ENCODE measurements around the gene DMAP1.
A peak's percentile ranks its signal among the peaks of the same experiment; 100 is the strongest.
"Not testable (repeated sequence)": the region's sequence is repeated elsewhere in the genome, so short reads cannot be mapped to it uniquely, and the experiment has no call there.

DMAP1 gene, protein sequence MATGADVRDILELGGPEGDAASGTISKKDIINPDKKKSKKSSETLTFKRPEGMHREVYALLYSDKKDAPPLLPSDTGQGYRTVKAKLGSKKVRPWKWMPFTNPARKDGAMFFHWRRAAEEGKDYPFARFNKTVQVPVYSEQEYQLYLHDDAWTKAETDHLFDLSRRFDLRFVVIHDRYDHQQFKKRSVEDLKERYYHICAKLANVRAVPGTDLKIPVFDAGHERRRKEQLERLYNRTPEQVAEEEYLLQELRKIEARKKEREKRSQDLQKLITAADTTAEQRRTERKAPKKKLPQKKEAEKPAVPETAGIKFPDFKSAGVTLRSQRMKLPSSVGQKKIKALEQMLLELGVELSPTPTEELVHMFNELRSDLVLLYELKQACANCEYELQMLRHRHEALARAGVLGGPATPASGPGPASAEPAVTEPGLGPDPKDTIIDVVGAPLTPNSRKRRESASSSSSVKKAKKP

DNA sequence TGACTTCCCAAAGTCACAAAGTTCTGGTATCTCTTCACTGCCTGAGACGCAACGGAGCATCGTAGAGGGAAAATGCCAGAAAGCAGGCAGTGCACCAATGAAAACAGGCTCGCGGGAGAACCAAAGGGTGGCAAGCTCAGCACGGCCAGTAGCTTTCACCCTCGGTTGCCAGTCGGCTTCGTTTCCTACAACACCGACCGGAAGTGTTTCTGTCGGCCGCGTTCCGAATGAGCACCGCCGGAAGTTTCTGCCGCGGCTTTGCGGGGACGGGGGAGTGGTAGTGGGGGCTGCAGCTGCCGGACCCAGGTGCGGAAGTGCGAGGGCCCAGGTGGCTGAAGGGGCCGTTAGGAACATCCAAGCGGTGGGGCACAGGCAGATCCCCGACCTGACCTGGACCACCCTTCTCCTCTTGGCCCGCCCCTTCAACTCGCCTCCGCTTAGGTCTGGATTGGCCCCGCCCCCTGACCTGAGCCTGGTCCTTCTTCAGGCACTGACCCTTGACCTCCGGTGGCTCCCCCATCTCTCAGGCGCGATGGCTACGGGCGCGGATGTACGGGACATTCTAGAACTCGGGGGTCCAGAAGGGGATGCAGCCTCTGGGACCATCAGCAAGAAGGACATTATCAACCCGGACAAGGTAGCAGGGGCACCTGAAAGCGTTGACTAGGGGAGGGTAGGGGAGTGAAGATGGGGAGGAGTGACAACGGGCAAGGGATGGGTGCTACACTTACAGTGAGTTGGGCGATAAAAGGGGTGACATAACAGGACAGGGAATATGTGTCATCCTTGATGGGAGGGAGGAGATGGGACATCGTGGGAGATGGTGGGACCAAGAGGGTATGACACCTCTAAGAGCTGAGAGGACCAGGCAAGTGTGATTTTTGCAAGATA, at the start of gene DMAP1:
TSS of gene DMAP1 (plus strand) at position 250 of the 891 bp plus-strand sequence. CDS start at position 533, 283 bp downstream.
- peak; percentile 92 for DNase-seq

DNA sequence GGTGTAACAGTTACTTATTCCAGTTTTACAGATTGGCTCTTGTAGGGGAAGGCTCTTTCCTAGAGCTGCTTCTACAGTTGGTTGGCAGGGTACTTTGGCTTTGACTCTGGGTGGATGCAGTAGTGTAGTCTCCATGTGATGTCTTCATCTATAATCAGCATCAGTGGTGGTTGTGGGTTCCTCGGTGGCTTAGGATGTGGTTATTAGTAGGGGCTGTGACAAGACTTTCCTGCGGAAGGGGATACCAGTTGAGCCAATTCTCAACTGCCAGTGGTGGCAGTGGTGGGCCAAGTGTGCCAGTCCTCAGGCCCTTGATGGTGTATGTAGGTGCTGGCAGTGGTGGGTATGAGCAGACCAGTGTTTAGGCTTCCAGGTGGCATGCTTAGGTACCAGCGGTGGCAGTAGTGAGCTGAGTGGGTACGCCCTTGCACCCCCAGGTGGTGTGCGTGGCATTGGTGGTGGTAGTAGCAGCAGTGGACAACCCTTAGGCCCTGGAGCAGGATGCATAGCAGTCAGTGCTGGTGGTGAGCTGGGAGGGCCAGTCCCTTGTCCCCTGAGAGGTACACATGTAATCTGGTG, 44.7 kb upstream of the DMAP1 start:
- DNase-seq, result no peak

DNA sequence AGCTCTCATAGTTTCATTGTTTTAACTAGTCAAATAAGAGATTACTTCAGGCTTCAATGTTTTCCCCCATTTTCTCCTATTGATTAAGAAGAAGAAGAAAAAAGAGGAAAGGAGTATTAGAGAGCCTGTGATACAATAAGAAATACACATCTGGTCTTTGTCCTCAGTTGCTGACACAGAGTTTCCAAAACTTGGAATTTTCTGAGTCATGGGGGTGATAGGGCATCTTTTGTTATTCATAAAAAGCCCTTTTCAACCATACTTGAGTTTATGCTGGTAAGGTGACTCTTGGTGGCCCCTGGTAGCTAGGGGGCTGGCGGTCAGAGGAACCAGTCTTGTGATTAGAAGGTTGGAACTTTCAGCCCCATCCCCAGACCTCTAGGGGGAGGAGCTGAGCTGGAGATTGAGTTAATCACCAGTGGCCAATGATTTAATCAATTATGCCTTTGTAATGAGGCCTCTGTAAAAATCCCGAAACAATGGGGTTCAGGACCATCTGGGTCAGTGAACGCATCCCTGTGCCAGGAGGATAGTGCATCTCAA, 42.9 kb upstream of the DMAP1 start:
- no peak for DNase-seq

DNA sequence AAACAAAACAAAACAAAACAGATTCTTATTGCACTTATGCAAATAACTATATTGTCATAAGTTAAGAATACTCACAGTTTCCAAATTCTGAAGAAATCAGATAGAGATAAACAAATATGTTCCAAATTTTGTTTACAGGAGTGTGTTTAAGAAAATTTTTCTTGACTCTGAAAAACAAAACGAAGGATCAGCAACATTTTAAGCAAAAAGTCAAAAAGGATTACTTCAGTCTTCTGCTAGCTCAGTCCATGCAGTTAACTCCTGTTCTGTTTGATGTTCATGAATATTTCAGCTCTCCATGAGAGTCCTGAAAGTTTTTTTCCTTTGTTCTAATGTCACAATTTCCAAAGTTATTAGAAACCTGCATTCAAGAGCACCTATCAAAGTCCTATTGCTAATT, 38.6 kb upstream of the DMAP1 start:
- no peak for DNase-seq

DNA sequence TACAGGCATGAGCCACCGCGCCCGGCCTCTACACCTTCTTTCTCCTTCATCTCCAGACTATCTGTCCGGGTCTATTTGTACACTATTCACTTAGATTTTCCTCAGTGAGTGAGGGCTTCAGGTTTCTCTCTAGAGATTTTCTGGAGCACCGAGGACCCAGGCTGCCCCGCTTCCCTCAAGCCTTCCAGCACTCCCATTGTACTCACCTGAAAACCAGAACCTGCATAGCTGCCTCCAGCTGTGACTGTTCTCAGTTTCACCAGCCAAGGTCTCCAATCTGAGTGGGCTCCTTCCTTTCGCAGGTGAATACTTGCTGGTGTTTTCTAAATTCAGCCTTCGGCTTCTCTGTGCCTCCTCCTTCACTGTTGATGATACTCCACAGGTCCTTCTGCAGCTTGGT, 12.9 kb upstream of the DMAP1 start:
- DNase-seq, result no peak

DNA sequence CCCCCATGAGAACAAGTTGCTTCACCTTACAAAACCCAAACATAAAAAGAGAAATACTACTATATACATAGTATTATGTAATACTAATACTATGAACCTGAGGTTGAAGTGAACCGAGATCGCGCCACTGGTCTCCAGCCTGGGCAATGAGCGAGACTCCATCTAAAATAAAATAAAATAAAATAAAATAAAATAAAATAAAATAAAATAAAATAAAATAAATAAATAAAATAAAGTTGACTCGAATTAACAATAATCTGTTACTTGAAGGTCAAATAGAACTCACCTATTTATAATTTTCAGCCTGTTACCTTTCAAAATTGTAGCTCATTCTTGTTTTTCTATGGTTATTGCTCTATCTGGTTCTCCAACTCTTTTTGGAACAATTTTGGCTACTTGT, 6.7 kb upstream of the DMAP1 start:
- not testable (repeated sequence) for DNase-seq

DNA sequence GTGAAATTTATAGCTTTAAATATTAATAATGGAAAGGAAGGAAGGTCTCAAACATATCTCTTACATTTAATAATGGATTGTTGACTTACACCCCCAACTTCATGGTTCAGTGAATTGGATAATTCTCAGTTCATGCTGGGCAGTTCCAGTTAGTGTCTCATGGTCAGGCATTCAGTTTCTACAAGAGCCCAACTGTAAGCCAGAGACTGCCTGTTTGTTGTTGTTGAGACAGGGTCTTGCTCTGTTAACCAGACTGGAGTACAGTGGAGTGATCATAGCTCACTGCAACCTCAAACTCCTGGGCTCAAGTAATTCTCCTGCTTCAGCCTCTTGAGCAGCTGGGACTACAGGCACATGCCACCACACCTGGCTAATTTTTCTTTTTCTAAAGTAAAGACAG, 5.0 kb upstream of the DMAP1 start:
- no peak for DNase-seq

DNA sequence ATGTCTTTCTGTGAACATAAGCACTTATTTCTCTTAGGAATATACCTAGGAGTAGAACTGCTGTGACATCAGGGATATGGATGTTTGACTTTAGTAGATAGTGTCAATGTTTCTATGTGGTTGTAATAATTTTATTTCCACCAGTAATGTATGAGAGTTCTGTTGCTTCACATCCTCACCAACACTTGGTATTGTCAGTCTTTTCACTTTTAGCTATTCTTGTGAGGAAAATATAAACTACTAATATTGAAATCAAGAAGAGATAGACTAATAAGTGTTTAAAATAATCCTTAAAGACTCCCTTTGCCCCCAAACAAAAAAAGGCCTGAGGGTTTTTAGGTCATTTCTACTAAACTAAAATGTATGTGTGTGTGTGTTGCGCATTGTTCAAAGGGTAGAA, 2.7 kb upstream of the DMAP1 start:
- no peak for DNase-seq

DNA sequence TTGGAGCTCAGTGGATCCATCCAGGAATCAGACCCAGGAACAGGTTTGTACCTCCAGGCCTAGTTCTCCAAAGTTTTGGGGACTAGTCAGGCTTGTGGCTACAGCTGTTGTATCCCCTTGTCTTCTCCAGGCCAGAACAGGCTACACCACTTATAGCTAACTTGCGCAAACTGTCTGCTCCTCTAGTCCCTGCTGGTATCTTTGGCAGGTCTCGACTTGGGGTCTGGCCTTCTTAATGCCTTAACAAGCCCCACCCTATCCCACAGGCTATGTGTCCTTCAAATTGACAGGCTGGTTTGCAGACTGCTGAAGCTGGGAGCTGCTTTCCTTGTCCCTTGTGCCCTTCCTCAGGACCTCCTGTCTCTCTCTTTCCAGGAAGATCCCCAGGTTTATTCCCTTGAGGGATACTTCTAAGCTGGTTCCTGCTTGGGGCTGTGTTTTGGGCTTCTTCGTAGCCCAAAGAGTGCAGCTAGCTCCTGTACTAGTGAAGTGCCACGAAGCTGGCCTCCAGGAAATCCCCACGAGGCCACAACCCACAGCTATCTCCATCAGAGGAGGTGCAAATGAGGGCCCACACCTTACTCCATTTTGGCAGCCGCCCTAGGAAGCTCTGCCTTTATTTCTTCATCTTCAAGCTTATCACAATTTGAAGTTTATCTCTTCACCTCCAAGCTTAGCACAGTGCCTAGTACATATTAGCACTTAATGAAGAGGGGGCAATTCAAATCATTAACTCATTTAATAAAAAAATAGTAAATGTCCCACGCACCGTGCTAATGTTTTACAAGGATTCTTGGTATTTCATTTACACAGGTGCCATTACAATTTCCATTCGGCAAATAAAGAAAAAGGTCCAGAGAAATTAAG, 683 bp upstream of the DMAP1 start:
- peak; percentile 34 for DNase-seq

DNA sequence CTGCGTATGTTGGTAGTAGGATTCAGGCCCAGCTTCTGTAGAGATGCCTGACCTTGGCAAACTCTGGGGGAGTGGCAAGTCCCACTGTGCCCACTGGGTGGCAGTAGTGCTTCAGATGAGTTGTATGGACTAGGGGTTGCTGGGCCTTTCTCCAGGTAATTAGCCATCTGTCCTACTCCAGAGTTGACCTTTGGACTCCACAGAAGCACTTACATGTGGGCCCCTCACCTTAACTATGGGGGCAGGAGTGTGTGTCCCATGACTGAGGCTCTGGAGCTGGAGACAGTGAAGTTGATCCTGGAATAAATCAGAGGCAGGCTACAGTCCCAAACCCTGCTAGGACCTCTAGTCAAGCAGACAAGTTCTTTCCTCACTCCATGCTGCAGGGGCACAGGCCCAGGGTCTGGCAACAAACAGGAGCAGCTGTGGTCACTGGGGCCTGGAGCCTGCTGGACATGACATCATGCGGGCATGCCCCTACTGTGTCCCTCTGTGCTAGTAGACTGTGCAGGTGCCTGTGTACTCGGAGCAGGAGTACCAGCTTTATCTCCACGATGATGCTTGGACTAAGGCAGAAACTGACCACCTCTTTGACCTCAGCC, 4.6 kb downstream of the DMAP1 start:
- DNase-seq, result peak; percentile 77

DNA sequence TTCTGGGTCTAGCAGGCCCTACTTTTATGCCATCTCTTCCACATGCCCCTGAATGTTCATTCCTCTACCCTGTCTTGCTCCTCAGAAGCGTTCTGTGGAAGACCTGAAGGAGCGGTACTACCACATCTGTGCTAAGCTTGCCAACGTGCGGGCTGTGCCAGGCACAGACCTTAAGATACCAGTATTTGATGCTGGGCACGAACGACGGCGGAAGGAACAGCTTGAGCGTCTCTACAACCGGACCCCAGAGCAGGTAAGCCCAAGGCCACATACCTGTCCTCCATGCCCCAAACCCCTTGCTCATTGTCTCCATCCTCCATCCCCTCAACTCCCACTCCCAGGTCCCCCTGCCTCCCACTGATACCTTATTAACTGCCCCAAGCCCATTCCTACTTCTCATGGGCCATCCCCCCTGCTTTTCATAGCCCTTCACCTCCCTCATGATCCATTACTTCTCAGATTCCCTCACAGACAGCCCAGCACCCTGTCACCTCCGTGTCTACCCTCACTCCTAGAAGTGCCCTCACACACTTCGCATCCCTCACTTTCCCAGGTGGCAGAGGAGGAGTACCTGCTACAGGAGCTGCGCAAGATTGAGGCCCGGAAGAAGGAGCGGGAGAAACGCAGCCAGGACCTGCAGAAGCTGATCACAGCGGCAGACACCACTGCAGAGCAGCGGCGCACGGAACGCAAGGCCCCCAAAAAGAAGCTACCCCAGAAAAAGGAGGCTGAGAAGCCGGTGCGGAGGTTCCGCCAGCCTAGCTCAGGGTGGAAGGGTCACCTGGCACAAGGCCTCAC, 5.4 kb downstream of the DMAP1 start:
- no peak for DNase-seq

DNA sequence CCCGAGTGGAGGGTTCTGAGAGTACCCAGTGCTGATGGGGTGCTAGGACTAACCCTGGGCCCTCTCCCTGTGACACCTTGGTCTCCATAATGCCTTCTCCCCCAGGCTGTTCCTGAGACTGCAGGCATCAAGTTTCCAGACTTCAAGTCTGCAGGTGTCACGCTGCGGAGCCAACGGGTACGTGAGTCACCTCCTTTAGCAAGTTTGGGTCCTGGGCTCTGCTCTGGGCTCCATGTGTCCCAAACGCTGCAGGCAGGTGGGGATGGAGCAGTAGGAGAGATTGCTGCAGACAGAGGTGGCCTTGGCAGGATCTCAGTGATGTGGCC, 6.0 kb downstream of the DMAP1 start:
- DNase-seq, result no peak

DNA sequence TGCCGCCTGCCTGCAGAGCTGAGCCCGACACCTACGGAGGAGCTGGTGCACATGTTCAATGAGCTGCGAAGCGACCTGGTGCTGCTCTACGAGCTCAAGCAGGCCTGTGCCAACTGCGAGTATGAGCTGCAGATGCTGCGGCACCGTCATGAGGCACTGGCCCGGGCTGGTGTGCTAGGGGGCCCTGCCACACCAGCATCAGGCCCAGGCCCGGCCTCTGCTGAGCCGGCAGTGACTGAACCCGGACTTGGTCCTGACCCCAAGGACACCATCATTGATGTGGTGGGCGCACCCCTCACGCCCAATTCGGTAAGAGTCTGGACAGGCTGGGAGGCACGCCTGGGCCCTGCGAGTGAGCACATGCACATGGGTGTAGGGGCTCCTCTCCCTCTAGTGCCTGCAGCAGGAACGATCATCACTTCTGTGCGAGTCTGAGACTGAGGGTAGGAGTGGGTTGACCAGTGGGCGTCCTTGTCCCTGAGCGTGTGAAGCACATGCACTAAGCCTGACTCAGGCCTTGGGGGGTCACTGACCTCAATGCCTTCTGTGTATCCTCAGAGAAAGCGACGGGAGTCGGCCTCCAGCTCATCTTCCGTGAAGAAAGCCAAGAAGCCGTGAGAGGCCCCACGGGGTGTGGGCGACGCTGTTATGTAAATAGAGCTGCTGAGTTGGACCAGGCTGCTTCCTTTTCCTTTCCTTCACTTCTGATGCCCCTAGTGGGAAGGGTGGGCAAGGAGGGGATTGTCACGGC, 6.9 kb downstream of the DMAP1 start:
- no peak for DNase-seq

DNA sequence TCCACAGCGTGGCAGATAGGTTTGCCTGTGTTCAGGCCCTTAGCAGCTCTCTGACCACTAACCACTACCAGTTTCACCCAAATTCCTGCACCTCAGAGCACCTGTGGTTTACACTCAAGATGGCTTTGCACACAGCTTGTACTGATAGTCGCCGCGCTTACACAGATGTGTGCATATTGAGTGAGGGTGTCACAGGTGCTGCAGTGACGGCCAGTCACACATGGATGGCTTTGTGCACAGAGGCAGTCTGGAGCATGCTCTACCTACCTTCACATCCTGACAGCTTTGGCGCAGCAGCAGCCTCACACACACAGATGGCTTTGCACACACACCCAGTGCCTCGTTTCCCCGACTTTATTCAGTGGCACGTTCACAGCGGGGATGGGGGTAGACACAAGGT, 7.5 kb downstream of the DMAP1 start:
- DNase-seq, result no peak

DNA sequence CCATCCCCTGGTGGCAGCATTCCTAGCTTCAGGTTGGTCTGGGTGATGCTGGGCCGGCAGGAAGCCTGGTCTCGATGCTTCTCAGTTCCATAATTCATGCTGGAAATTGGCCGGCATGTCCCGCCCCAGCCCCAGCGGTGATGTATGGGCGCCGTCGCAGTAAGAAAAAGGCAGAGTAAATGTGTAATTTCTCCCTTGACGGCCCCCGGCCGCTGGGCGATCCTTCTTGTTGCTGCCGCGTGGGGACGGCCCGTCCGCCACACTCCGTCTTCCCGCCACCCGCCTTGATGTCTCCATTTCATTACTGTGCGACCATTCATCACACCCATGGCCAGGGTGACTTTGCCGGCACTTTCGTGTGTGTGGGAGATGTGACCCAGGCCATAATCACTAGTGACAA, 8.5 kb downstream of the DMAP1 start:
- no peak for DNase-seq

DNA sequence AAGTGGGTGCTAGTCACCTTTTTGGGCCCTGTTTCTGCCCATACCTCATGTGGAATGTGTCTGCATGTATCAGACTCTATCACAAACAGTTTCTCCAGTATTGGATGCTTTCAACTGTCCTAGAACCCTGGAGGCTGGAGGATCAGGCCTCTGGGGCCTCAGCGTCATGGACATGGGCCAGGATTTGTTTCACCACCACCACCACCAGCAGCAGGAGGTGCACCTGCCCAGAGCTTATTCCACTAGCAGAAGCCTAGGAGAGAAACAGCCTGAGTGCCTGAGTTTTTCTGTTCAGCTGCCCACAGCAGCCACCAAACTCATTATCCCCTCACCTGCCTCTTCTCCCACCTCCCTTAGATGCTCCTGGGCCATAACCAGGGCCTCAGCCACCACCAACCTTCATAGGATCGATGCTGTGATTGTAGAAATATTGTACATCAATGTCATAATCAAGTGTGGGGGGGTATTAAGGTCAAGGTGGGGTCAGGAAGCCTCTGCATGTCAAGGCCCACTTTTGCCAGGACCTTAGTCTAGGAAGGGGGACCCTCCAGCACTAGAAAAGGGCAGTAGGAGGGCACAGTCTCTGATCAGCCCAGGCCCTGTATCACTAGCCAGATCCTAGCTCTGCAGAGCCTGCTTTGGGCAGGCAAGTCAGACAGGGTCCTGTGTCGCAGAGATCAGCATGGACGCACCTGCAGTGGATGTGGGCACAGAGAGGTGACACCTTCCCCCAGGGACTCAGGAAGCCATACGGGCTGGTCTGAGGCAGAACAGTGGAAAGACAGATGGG, 9.3 kb downstream of the DMAP1 start:
- no peak for DNase-seq

DNA sequence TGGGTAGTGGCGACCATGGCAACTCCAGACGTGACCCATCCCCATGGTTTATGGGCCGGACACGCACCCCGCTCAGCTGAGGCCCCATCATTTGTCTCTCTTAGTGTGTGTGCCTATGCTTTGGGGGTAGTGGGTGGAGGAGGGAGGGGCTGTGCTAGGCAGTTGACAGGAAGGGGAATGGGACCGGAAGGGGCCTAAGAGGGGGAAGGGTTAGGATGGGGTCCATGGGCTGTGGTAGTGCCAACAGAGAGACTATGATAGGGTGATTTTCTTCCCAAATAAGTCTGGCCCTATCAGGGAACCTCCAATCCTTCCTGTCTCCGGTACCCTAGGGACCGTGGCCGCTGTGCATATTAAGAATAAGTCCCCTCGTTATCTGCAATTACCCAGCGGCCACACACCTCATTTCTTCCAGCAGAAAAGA, 9.9 kb downstream of the DMAP1 start:
- no peak for DNase-seq

DNA sequence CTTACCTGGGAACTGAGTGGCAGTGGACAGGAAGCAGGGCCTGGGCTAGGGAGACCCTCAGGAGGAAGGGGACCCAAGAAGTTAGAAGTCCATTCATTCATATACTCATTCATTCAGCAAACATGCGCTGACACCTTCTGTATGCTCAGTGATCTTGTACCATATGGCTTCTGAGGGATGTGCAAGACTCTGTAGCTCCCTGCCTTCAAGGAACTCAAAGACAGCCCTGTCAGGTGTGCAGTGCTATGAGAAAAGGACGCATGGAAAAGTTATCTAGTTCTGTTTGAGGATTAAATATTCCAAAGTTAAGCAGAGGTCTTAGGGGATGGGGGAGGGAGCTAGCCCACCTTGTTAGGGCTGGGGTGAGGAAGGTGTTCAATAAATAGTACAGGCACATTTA, 12.5 kb downstream of the DMAP1 start:
- DNase-seq, result no peak

DNA sequence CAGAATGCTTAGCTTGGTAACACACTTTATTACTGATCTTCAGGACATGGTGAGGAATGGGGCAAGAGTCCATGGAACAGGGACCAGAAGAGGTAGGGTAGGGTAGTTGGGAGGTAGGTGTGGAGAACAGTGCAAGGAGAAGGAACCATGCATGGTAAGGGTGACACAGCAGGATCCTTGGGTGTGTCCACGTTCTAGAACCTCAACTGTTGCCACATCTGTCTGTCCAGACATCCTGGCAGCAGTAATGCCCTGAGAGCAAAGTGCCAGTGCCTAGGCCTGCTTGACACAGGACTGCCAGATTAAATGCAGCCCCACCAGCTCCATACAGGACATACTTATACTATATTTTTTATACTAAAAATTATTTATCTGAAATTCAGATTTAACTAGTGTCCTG, 13.9 kb downstream of the DMAP1 start:
- no peak for DNase-seq

DNA sequence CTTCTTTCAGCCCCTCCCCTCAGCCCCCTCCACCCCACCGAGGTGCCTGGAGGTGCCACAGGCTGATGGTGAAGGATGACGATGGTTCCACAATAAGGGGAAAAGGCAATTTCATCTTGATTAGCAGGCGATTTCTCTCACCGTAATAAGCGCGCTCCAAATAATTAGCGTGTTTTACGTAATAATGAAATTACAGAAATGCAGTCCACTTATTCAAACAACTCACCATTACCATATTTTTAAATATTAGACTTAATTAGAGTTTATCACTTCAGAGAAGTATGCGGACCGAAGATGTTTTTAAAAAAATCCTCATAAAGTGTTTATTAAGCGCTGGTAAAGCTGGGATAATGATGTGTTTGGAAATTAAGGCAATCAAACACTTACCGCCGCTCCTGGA, 14.9 kb downstream of the DMAP1 start:
- DNase-seq, result no peak
